Measurements from ENCODE around the gene PIAS4.

DNA sequence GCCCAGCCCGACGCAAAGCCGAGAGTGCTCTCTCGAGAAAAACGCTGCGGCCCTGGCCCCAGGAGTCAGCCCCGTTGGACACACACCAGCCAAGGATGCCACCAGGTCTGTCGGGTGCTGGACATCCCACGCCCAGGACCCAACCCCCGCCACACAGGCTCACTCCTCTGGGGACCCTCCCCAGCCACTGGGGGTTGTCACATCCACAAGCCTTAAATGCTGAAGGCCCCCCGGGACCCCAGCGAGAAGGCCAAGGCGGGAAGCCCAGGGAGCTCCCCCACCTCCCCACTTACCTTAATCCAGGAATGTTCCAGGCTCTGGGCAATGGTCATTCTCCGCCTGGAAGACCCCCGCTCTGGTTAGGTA is 47.8 kb upstream of the PIAS4 start:
- TF ChIP-seq, protein P1, sequence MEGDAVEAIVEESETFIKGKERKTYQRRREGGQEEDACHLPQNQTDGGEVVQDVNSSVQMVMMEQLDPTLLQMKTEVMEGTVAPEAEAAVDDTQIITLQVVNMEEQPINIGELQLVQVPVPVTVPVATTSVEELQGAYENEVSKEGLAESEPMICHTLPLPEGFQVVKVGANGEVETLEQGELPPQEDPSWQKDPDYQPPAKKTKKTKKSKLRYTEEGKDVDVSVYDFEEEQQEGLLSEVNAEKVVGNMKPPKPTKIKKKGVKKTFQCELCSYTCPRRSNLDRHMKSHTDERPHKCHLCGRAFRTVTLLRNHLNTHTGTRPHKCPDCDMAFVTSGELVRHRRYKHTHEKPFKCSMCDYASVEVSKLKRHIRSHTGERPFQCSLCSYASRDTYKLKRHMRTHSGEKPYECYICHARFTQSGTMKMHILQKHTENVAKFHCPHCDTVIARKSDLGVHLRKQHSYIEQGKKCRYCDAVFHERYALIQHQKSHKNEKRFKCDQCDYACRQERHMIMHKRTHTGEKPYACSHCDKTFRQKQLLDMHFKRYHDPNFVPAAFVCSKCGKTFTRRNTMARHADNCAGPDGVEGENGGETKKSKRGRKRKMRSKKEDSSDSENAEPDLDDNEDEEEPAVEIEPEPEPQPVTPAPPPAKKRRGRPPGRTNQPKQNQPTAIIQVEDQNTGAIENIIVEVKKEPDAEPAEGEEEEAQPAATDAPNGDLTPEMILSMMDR (IDR thresholded peaks at IDR 0.05), result no peak
- TF ChIP-seq EP300 (IDR thresholded peaks at IDR 0.05), result no peak
